Thymus (tissue), 11 donors: ENCODE data around the gene HECTD4. TPM values are rescaled to one million over a fixed set of nuclear protein-coding genes. Genes with fewer than 3 reads are reported as not detected.
"Not testable (repeated sequence)": the region's sequence is repeated elsewhere in the genome, so short reads cannot be mapped to it uniquely, and the experiment has no call there.

Experiments
- DNase-seq, 9 donors: peaks; one replicate each; pipeline ENCODE4 v3.0.0-alpha.2; 2013; ENCODE audit warnings: low spot score in 9 of 9, low read depth in 6 of 9, missing footprints in 1 of 9
- H3K27ac ChIP-seq, 2 donors: one replicate each; pipeline ENCODE4 v1.5.1; 2013; ENCODE audit warnings: control low read depth in 1 of 2, low read depth in 1 of 2, low read length in 1 of 2, mild to moderate bottlenecking in 1 of 2, moderate library complexity in 1 of 2
- H3K27me3 ChIP-seq, 2 donors: one replicate each; pipeline ENCODE4 v1.5.1; 2013; ENCODE audit warnings: low read length in 1 of 2; ENCODE audit not compliant: control insufficient read depth in 2 of 2, insufficient read depth in 1 of 2
- H3K36me3 ChIP-seq, 2 donors: one replicate each; pipeline ENCODE4 v1.5.1; 2013; ENCODE audit warnings: low read length in 1 of 2, mild to moderate bottlenecking in 1 of 2, moderate library complexity in 1 of 2; ENCODE audit not compliant: control insufficient read depth in 2 of 2, insufficient read depth in 2 of 2
- H3K4me1 ChIP-seq, 2 donors: one replicate each; pipeline ENCODE4 v1.5.1; 2013; ENCODE audit warnings: low read length in 2 of 2; ENCODE audit not compliant: control insufficient read depth in 2 of 2, insufficient read depth in 2 of 2
- H3K4me3 ChIP-seq, 2 donors: one replicate each; pipeline ENCODE4 v1.5.1; 2013; ENCODE audit warnings: low read length in 2 of 2, control low read depth in 1 of 2, mild to moderate bottlenecking in 1 of 2
- H3K9me3 ChIP-seq, 2 donors: one replicate each; pipeline ENCODE4 v1.5.1; 2013; ENCODE audit warnings: low read length in 1 of 2, mild to moderate bottlenecking in 1 of 2; ENCODE audit not compliant: control insufficient read depth in 2 of 2, insufficient read depth in 1 of 2
- WGBS: extraction: QIAGEN DNeasy Blood & Tissue Kit; methylation state at CpG from one replicate; pipeline ENCODE4 v1.1.7; 2013; 5-methylcytosine and 5-hydroxymethylcytosine counted together
- polyA plus RNA-seq: library from polyadenylated mRNA; stranded (reverse); fragments of 200-250 nt; gene quantifications from one replicate; pipeline ENCODE4 v1.2.3, GENCODE V29; 2013
- total RNA-seq: library from RNA; stranded (reverse); fragments of 120-200 nt; gene quantifications from one replicate; pipeline ENCODE4 v1.2.4, GENCODE V29; 2013
- donor health status: healthy.

The HECTD4 gene
- total and polyA plus RNA-seq, 2 donors: 9.6 to 19.3 TPM

GRCh38 chr12:112117685-112118084 lies 264.5 kb downstream of the HECTD4 start:
- Histone ChIP-seq H3K4me1 (peaks cover 3 to 15% of the 10 kb centered on the region in 2 donors), H3K36me3 (no peaks in the 10 kb centered on the region), H3K9me3 (no peaks in the 10 kb centered on the region), H3K27ac (no peak overlapping the region), H3K4me3 (no peak overlapping the region), H3K27me3 (peaks cover 0 to 2% of the 10 kb centered on the region in 2 donors)
- 97% methylated on average over 8 of the region's 8 CpGs for WGBS
- DNase-seq: no peak

GRCh38 chr12:112116232-112117060 lies 265.8 kb downstream of the HECTD4 start:
- no peaks in the 10 kb centered on the region for H3K36me3 ChIP-seq
- peak in 6 of 9 donors; percentile 40 to 78 (median 56) for DNase-seq
- H3K4me1 ChIP-seq: peaks cover 3 to 13% of the 10 kb centered on the region in 2 donors
- H3K27me3 ChIP-seq: no peaks in the 10 kb centered on the region
- no peaks in the 10 kb centered on the region for H3K9me3 ChIP-seq
- WGBS: 43% methylated on average over 7 of the region's 7 CpGs
- no peak overlapping the region for H3K4me3 ChIP-seq
- peak overlapping the region in 1 of 2 donors; percentile 78 for H3K27ac ChIP-seq

GRCh38 chr12:112115259-112116045 lies 266.8 kb downstream of the HECTD4 start:
- Histone ChIP-seq H3K4me3 (no peak overlapping the region), H3K4me1 (peaks cover 3 to 13% of the 10 kb centered on the region in 2 donors), H3K9me3 (no peaks in the 10 kb centered on the region), H3K27me3 (no peaks in the 10 kb centered on the region), H3K27ac (peak overlapping the region in 1 of 2 donors; percentile 78), H3K36me3 (no peaks in the 10 kb centered on the region)
- DNase-seq: no peak
- 98% methylated on average over 6 of the region's 6 CpGs for WGBS

DNA sequence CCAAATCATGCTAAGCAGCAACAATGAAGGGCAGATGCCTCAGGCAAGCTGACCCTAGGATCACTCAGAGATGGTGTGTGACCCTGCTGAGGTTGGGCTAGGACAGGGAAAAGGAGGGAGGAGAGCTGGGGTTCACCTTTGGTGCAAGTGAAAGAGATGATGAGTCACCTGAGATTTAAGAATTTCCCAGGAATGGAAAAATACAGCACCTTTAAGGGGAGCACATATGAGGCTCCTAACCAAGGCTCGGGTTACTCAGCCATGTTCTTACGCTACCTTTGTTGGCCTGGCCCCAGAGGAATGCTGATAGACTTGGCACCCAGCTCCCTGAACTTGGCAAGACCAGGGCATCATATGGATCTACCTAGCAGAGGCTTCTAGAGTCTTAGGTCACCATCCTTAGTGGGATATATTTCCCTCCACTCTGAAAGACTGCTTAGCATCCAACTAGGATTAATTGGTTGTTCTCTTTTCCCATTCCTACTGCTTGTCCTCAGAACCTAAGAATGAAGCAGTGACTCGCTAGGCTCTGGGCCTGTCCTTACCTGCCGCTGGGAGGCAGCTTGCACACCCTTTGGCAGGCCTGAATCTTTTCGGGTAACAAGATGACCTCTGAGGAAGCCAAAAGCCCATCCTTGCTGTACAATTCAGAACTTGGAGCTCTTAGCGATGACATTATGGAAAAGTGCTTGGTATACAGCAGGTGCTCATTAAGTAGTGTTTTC lies 269.7 kb downstream of the HECTD4 start:
- DNase-seq: no peak
- H3K4me1 ChIP-seq: peaks cover 7 to 25% of the 10 kb centered on the region in 2 donors
- WGBS: 94% methylated on average over 6 of the region's 6 CpGs
- H3K4me3 ChIP-seq: no peak overlapping the region
- no peaks in the 10 kb centered on the region for H3K27me3 ChIP-seq
- no peaks in the 10 kb centered on the region for H3K36me3 ChIP-seq
- peak overlapping the region; percentile 60 to 70 for H3K27ac ChIP-seq
- no peaks in the 10 kb centered on the region for H3K9me3 ChIP-seq

- no peaks in the 10 kb centered on the region for H3K36me3 ChIP-seq
- no peak overlapping the region for H3K4me3 ChIP-seq
- DNase-seq: no peak
- no peaks in the 10 kb centered on the region for H3K27me3 ChIP-seq
- no peaks in the 10 kb centered on the region for H3K9me3 ChIP-seq
- no peak overlapping the region for H3K27ac ChIP-seq
- H3K4me1 ChIP-seq: peaks cover 9 to 26% of the 10 kb centered on the region in 2 donors
- WGBS: 95% methylated on average over 5 of the region's 5 CpGs
Measured at GRCh38 chr12:112111931-112112330, 270.3 kb downstream of the HECTD4 start.

DNA sequence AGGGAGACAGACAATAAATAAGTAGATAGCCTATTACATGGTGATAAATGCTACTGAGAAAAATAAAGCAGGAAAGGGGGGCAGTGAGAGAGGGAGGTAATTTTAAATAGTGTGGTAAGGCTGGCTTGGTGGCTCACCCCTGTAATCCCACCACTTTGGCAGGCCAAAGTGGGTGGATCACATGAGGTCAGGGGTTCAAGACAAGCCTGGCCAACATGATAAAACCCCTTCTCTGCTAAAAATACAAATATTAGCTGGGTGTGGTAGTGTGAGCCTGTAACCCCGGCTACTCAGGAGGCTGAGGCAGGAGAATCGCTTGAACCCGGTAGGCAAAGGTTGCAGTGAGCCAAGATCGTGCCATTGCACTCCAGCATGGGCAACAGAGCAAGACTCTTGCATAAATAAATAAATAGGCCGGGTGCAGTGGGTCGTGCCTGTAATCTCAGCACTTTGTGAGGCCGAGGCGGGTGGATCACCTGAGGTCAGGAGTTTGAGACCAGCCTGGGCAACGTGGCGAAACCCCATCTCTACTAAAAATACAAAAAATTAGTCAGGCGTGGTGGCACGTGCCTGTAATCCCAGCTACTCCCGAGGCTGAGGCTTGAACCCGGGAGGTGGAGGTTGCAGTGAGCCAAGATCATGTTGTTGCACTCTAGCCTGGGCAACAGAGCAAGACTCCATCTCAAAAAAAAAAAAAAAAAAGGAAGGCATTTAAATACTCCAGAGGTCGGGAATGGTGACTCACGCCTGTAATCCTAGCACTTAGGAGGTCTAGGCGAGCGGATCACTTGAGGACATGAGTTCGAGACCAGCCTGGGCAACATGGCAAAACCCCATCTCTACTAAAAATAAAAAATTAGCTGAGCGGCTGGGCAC lies 271.2 kb downstream of the HECTD4 start:
- H3K36me3 ChIP-seq, DNase-seq, H3K27ac ChIP-seq, H3K4me3 ChIP-seq, H3K9me3 ChIP-seq, H3K27me3 ChIP-seq: not testable (repeated sequence)
- WGBS: 96% methylated on average over 20 of the region's 20 CpGs
- H3K4me1 ChIP-seq: peaks cover 6 to 19% of the 10 kb centered on the region in 2 donors

Other genes with a start within 250 kb of the HECTD4 start
- gene RPL6, start 27.2 kb upstream of the HECTD4 start, total RNA-seq: 2,335 TPM
- 3,437 TPM for gene RPL6, start 27.2 kb upstream of the HECTD4 start, polyA plus RNA-seq
- 43.0 TPM for gene PTPN11, start 36.5 kb upstream of the HECTD4 start, total RNA-seq
- gene PTPN11, start 36.5 kb upstream of the HECTD4 start, polyA plus RNA-seq: 24.4 TPM